SK-N-SH treated with all-trans-retinoic acid at 6 μM for 48 hours (cell line): ENCODE measurements around the gene CYP2C18.

Experiments used
- ARNTL ChIP-seq: fragments of 450-650 bp; formaldehyde crosslinking; IDR thresholded peaks from 2 replicates; pipeline ENCODE4 v1.5.0; 2020; ENCODE audit warnings: low read depth, mild to moderate bottlenecking, moderate library complexity, borderline replicate concordance
- BACH2 ChIP-seq: fragments of 250-450 bp; sonication (Bioruptor Pico); IDR thresholded peaks from 2 replicates; pipeline ENCODE4 v1.9.0; 2021; ENCODE audit warnings: mild to moderate bottlenecking, borderline replicate concordance
- CREB5 ChIP-seq: fragments of 250-450 bp; sonication (Bioruptor Pico); IDR thresholded peaks from 2 replicates; pipeline ENCODE4 v1.5.1; 2020; ENCODE audit warnings: low read depth, mild to moderate bottlenecking, moderate library complexity
- CSDC2 ChIP-seq: fragments of 250-450 bp; sonication (Bioruptor Pico); IDR thresholded peaks from 2 replicates; pipeline ENCODE4 v1.5.0; 2020; ENCODE audit warnings: mild to moderate bottlenecking, moderate library complexity
- CSRNP3 ChIP-seq: fragments of 250-450 bp; sonication (Bioruptor Pico); IDR thresholded peaks from 2 replicates; pipeline ENCODE4 v1.5.1; 2021; ENCODE audit warnings: mild to moderate bottlenecking, moderate library complexity
- ESRRG ChIP-seq: fragments of 250-450 bp; sonication (Bioruptor Pico); IDR thresholded peaks from 2 replicates; pipeline ENCODE4 v1.6.1; 2021; ENCODE audit warnings: mild to moderate bottlenecking
- ISL1 ChIP-seq: fragments of 250-450 bp; sonication (Bioruptor Pico); IDR thresholded peaks from 2 replicates; pipeline ENCODE4 v2.1.2; 2022; ENCODE audit warnings: mild to moderate bottlenecking, moderate library complexity
- OSR1 ChIP-seq: fragments of 250-450 bp; sonication (Bioruptor Pico); IDR thresholded peaks from 2 replicates; pipeline ENCODE4 v1.8.0; 2022; ENCODE audit warnings: moderate library complexity, mild to moderate bottlenecking, inconsistent platforms
- TOX ChIP-seq: fragments of 250-450 bp; sonication (Bioruptor Pico); IDR thresholded peaks from 2 replicates; pipeline ENCODE4 v1.8.0; 2021; ENCODE audit warnings: mild to moderate bottlenecking, moderate library complexity, borderline replicate concordance
- ZC3H10 ChIP-seq: fragments of 250-450 bp; sonication (Bioruptor Pico); IDR thresholded peaks from 2 replicates; pipeline ENCODE4 v1.5.1; 2021; ENCODE audit warnings: mild to moderate bottlenecking, moderate library complexity
- ZFP3 ChIP-seq: fragments of 250-450 bp; sonication (Bioruptor Pico); IDR thresholded peaks from 2 replicates; pipeline ENCODE4 v1.5.0; 2020; ENCODE audit warnings: mild to moderate bottlenecking, moderate library complexity

GRCh38 chr10:94677691-94678090 is 5.8 kb upstream of the CYP2C18 start:
- TF ChIP-seq OSR1 (CRISPR knock-in tag) (no peak), BACH2 (no peak), CSRNP3 (no peak), CSDC2 (CRISPR knock-in tag) (no peak), CREB5 (CRISPR knock-in tag) (no peak), ESRRG (CRISPR knock-in tag) (no peak), ARNTL (CRISPR knock-in tag) (no peak), ZC3H10 (no peak), ZFP3 (CRISPR knock-in tag) (no peak), TOX (CRISPR knock-in tag) (no peak), ISL1 (no peak)
